Large intestine (tissue), 3 donors: ENCODE data around the gene OPRM1. TPM values are rescaled to one million over a fixed set of nuclear protein-coding genes. Genes with fewer than 3 reads are reported as not detected.

Source experiments
- DNase-seq, 2 donors: peaks; one replicate each; pipeline versions ENCODE4 v3.0.0 to v3.0.0-alpha.2; 2013
- H3K27ac ChIP-seq: one replicate; pipeline ENCODE4 v1.5.1; 2013; ENCODE audit warnings: low read length
- H3K27me3 ChIP-seq: 2 replicates; pipeline ENCODE4 v1.6.1; 2013; ENCODE audit warnings: low read length; ENCODE audit not compliant: control insufficient read depth, insufficient read depth
- H3K36me3 ChIP-seq: 2 replicates; pipeline ENCODE4 v1.6.1; 2013; ENCODE audit warnings: low read length; ENCODE audit not compliant: control insufficient read depth, insufficient read depth
- H3K4me1 ChIP-seq: one replicate; pipeline ENCODE4 v1.6.1; 2013; ENCODE audit warnings: low read length; ENCODE audit not compliant: control insufficient read depth, insufficient read depth
- H3K4me3 ChIP-seq: one replicate; pipeline ENCODE4 v1.5.1; 2013; ENCODE audit warnings: low read length
- H3K9me3 ChIP-seq: one replicate; pipeline ENCODE4 v1.6.1; 2013; ENCODE audit warnings: mild to moderate bottlenecking, low read depth, low read length, moderate library complexity; ENCODE audit not compliant: control insufficient read depth
- WGBS: methylation state at CpG from one replicate; pipeline ENCODE4 v1.1.5; 2013; ENCODE audit warnings: low lambda C conversion rate; ENCODE audit not compliant: insufficient coverage; 5-methylcytosine and 5-hydroxymethylcytosine counted together
- polyA plus RNA-seq: library from polyadenylated mRNA; unstranded; fragments of 120-200 nt; gene quantifications from one replicate; pipeline ENCODE4 v1.2.1, GENCODE V29; 2013

The OPRM1 gene
- polyA plus RNA-seq, 1 donor = 0.67 TPM

- no peaks in the 10 kb centered on the region for H3K4me1 ChIP-seq
- 100% methylated on average over 3 of the region's 3 CpGs for WGBS
- H3K27ac ChIP-seq = no peak overlapping the region
- no peaks in the 10 kb centered on the region for H3K27me3 ChIP-seq
- no peak overlapping the region for H3K4me3 ChIP-seq
- H3K36me3 ChIP-seq = no peaks in the 10 kb centered on the region
- no peak for DNase-seq
- no peaks in the 10 kb centered on the region for H3K9me3 ChIP-seq
Measured at GRCh38 chr6:154202339-154202738, 163.3 kb downstream of the OPRM1 start.

DNA sequence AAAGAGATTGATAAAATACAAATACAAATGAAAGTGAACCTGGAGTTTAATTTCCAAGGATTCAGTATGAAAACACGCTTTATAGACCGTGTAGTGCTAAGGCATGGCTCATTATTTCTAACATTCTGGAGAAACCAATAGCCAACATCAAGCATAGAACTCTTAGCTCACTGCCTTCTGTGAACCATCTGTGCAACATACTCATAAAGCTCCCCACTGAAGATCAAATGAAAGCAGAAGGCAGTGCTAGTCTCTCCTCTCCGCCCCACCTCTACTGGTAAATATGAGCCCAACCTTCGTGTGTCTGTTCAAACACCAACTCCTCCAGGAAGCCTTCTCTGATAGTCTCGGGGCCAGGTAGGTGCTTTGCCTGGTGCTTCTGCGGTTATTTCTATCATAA, 163.9 kb downstream of the OPRM1 start:
- H3K27me3 ChIP-seq = no peaks in the 10 kb centered on the region
- no peaks in the 10 kb centered on the region for H3K4me1 ChIP-seq
- 100% methylated on average over 1 of the region's 6 CpGs for WGBS
- no peak overlapping the region for H3K27ac ChIP-seq
- no peaks in the 10 kb centered on the region for H3K36me3 ChIP-seq
- no peaks in the 10 kb centered on the region for H3K9me3 ChIP-seq
- no peak overlapping the region for H3K4me3 ChIP-seq
- no peak for DNase-seq

DNA sequence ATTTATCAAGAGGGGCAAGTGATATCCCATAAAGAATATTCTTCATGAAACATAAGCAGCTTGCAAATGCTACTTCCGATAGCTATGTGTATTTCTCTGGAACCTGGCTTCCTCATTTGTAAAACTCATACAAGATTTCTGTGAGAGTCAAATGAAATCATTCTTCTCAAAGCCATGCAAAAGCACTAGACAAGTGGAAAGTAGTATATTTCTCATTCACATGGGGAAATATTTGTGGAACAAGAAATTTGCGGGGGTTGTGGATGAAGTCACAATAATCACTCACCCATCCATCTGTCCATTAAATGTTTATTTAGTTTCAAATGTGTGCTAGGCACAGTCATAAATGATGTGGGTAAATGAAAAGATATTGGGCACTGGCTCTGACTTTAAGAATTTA, 167.1 kb downstream of the OPRM1 start:
- DNase-seq = no peak
- Histone ChIP-seq H3K4me1 (no peaks in the 10 kb centered on the region), H3K9me3 (no peaks in the 10 kb centered on the region), H3K36me3 (no peaks in the 10 kb centered on the region), H3K27me3 (no peaks in the 10 kb centered on the region), H3K27ac (no peak overlapping the region), H3K4me3 (no peak overlapping the region)
- 100% methylated on average over 1 of the region's 2 CpGs for WGBS

GRCh38 chr6:154206996-154207395, 168.0 kb downstream of the OPRM1 start:
- 74% methylated on average over 3 of the region's 4 CpGs for WGBS
- no peak overlapping the region for H3K27ac ChIP-seq
- no peaks in the 10 kb centered on the region for H3K27me3 ChIP-seq
- H3K36me3 ChIP-seq = no peaks in the 10 kb centered on the region
- H3K9me3 ChIP-seq = no peaks in the 10 kb centered on the region
- no peak overlapping the region for H3K4me3 ChIP-seq
- H3K4me1 ChIP-seq = no peaks in the 10 kb centered on the region
- DNase-seq = no peak

- H3K36me3 ChIP-seq = no peaks in the 10 kb centered on the region
- 71% methylated on average over 2 of the region's 3 CpGs for WGBS
- no peak overlapping the region for H3K4me3 ChIP-seq
- H3K4me1 ChIP-seq = no peaks in the 10 kb centered on the region
- no peak for DNase-seq
- no peak overlapping the region for H3K27ac ChIP-seq
- no peaks in the 10 kb centered on the region for H3K9me3 ChIP-seq
- no peaks in the 10 kb centered on the region for H3K27me3 ChIP-seq
Measured at GRCh38 chr6:154209555-154209954, 170.5 kb downstream of the OPRM1 start.

- H3K4me1 ChIP-seq = no peaks in the 10 kb centered on the region
- no peak overlapping the region for H3K27ac ChIP-seq
- H3K4me3 ChIP-seq = no peak overlapping the region
- no peaks in the 10 kb centered on the region for H3K36me3 ChIP-seq
- no peaks in the 10 kb centered on the region for H3K9me3 ChIP-seq
- DNase-seq = no peak
- no peaks in the 10 kb centered on the region for H3K27me3 ChIP-seq
Measured at GRCh38 chr6:154210678-154211077, 171.6 kb downstream of the OPRM1 start.

DNA sequence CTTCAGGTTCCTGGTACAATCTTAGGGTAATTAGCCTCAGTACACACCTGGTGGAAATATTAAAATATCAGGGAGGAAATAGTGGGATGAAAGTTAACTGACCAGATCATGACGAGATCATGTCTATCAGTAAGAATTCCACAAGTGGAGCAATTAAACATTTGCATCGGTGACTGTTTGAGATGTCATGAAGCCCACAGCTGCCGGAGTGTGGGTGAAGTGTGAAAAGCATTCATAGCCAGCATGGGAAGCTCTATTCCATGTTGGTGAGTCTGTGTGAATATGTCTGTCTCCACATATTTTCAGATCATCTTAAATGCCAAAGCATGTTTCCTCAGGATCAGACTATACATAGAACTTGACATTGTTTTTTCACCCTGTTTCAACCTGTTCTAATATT, 174.7 kb downstream of the OPRM1 start:
- Histone ChIP-seq H3K4me3 (no peak overlapping the region), H3K9me3 (no peaks in the 10 kb centered on the region), H3K36me3 (no peaks in the 10 kb centered on the region), H3K27me3 (no peaks in the 10 kb centered on the region), H3K4me1 (no peaks in the 10 kb centered on the region), H3K27ac (no peak overlapping the region)
- WGBS = no CpG with 5 or more reads among the region's 3 CpGs
- DNase-seq = no peak

- no peak for DNase-seq
- no peaks in the 10 kb centered on the region for H3K36me3 ChIP-seq
- no peaks in the 10 kb centered on the region for H3K4me1 ChIP-seq
- WGBS = 92% methylated on average over 2 of the region's 6 CpGs
- no peak overlapping the region for H3K4me3 ChIP-seq
- H3K27ac ChIP-seq = no peak overlapping the region
- no peaks in the 10 kb centered on the region for H3K9me3 ChIP-seq
- H3K27me3 ChIP-seq = no peaks in the 10 kb centered on the region
Measured at GRCh38 chr6:154218301-154218700, 179.3 kb downstream of the OPRM1 start.

GRCh38 chr6:154218787-154219186, 179.7 kb downstream of the OPRM1 start:
- no peak overlapping the region for H3K4me3 ChIP-seq
- DNase-seq = no peak
- no peaks in the 10 kb centered on the region for H3K4me1 ChIP-seq
- H3K36me3 ChIP-seq = no peaks in the 10 kb centered on the region
- WGBS = 40% methylated on average over 1 of the region's 6 CpGs
- no peaks in the 10 kb centered on the region for H3K27me3 ChIP-seq
- no peaks in the 10 kb centered on the region for H3K9me3 ChIP-seq
- H3K27ac ChIP-seq = no peak overlapping the region

DNA sequence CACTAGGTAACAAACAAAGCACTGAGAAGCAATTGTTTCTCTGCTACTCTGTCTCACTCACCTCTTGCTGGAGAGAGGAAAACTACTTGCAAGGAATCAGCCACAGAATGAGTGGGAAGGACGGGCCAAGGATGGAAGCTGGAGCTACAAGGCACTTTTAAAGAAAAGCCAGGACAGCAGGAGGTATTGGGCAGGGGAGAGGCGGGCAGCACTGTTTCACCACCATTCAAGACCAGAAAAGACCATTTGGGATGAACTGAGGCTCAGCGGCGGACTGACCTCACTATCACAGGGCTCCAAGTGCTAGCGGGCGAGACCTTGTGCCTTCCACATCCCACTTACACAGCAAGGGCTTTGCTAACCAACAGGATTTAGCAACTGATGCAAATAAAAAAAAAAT, 180.2 kb downstream of the OPRM1 start:
- Histone ChIP-seq H3K27ac (no peak overlapping the region), H3K4me3 (no peak overlapping the region), H3K27me3 (no peaks in the 10 kb centered on the region), H3K4me1 (no peaks in the 10 kb centered on the region), H3K9me3 (no peaks in the 10 kb centered on the region), H3K36me3 (no peaks in the 10 kb centered on the region)
- no CpG with 5 or more reads among the region's 6 CpGs for WGBS
- no peak for DNase-seq

DNA sequence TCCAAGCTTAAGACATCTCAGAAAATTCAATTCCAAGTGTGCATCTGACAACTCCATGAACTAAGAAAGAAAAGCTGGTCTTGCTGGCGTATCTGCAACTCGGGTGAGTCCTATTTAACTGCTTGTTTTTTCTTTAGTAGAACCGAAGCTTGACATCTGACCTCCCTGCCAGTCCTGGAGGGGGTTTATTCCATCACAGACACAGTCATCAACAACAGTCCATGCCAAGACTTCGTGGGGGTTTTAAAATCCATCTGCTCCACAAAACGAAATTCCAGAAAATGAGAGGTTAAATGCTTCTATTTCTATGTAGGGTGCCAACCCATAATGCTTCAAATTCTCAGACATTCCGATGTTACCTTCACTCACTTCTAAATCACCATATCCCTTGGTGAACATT, 183.7 kb downstream of the OPRM1 start:
- no peaks in the 10 kb centered on the region for H3K9me3 ChIP-seq
- H3K27ac ChIP-seq = no peak overlapping the region
- 60% methylated on average over 1 of the region's 6 CpGs for WGBS
- H3K4me3 ChIP-seq = no peak overlapping the region
- no peak for DNase-seq
- H3K27me3 ChIP-seq = no peaks in the 10 kb centered on the region
- H3K36me3 ChIP-seq = no peaks in the 10 kb centered on the region
- H3K4me1 ChIP-seq = no peaks in the 10 kb centered on the region
